Measurements from ENCODE around the gene STAT3. TPM values are rescaled to one million over a fixed set of nuclear protein-coding genes. Genes with fewer than 3 reads are reported as not detected.
A peak's percentile ranks its signal among the peaks of the same experiment; 100 is the strongest.
"Not testable (repeated sequence)": the region's sequence is repeated elsewhere in the genome, so short reads cannot be mapped to it uniquely, and the experiment has no call there.

Gene STAT3
- total RNA-seq, 5 donors from 2014 or later (not counting 1 experiment from before 2014, with no cell fraction given) = 113 to 242 (median 129) TPM

- Mint-ChIP-seq H3K9me3 (no peaks in the 10 kb centered on the region), H3K36me3 (no peaks in the 10 kb centered on the region), H3K4me3 (no peak overlapping the region), H3K4me1 (peaks cover 16 to 18% (median 16%) of the 10 kb centered on the region in 3 donors), H3K27ac (no peak overlapping the region), H3K27me3 (peaks cover 0 to 4% of the 10 kb centered on the region in 2 donors)
- Histone ChIP-seq H3K9me3 (no peaks in the 10 kb centered on the region), H3K27me3 (replicated peaks in 1 of 2; ENCODE audit: control insufficient read depth in 2 of 2, extremely low read depth in 1 of 2, insufficient read depth in 2 of 2, low read length in 1 of 2) (peaks cover 0 to 19% of the 10 kb centered on the region in 2 experiments), H3K36me3 (ENCODE audit: control insufficient read depth in 2 of 2, extremely low read depth in 1 of 2, insufficient read depth in 1 of 2, low read length in 1 of 2) (no peaks in the 10 kb centered on the region), H3K4me3 (ENCODE audit: control insufficient read depth in 1 of 2, extremely low read depth in 1 of 2, low read length in 1 of 2) (no peak overlapping the region), H3K4me1 (ENCODE audit: control insufficient read depth in 1 of 2, extremely low read depth in 1 of 2, insufficient read depth in 2 of 2, low read length in 2 of 2) (peaks cover 14 to 23% of the 10 kb centered on the region in 2 experiments), H3K27ac (ENCODE audit: low read length) (no peak overlapping the region)
- POLR2A ChIA-PET = no interaction called here
- CTCF ChIA-PET = interaction anchor here in 1 of 2 donors (0.6 kb wide), 1 partner anchor 19 kb away, joined by 3 read pairs; no protein-coding TSS in a partner anchor
- ATAC-seq (replicated peaks in 1 of 4) = no peak
- no peak for DNase-seq
- WGBS (ENCODE audit: insufficient coverage) = 100% methylated on average over 1 of the region's 3 CpGs
Measured at GRCh38 chr17:42402117-42402516, 13.9 kb upstream of the STAT3 start.

- H3K36me3 Mint-ChIP-seq; H3K4me3 ChIP-seq (ENCODE audit: control insufficient read depth in 1 of 2, extremely low read depth in 1 of 2, low read length in 1 of 2); H3K9me3 ChIP-seq; DNase-seq; H3K27ac Mint-ChIP-seq; H3K27ac ChIP-seq (ENCODE audit: low read length); ATAC-seq (replicated peaks in 1 of 4); H3K9me3 Mint-ChIP-seq; H3K4me3 Mint-ChIP-seq; H3K27me3 Mint-ChIP-seq; CTCF ChIA-PET; H3K36me3 ChIP-seq (ENCODE audit: control insufficient read depth in 2 of 2, extremely low read depth in 1 of 2, insufficient read depth in 1 of 2, low read length in 1 of 2): not testable (repeated sequence)
- Histone ChIP-seq H3K27me3 (replicated peaks in 1 of 2; ENCODE audit: control insufficient read depth in 2 of 2, extremely low read depth in 1 of 2, insufficient read depth in 2 of 2, low read length in 1 of 2) (peaks cover 0 to 19% of the 10 kb centered on the region in 2 experiments), H3K4me1 (ENCODE audit: control insufficient read depth in 1 of 2, extremely low read depth in 1 of 2, insufficient read depth in 2 of 2, low read length in 2 of 2) (peaks cover 8 to 17% of the 10 kb centered on the region in 2 experiments)
- POLR2A ChIA-PET = interaction anchor here in 1 of 2 donors (0.6 kb wide), 1 partner anchor 58 kb away, joined by 4 read pairs; no protein-coding TSS in a partner anchor
- 83% methylated on average over 4 of the region's 8 CpGs for whole genome bisulfite sequencing (ENCODE audit: insufficient coverage)
- peaks cover 11 to 16% (median 11%) of the 10 kb centered on the region in 3 donors for H3K4me1 Mint-ChIP-seq
Measured at GRCh38 chr17:42400844-42401375, 12.7 kb upstream of the STAT3 start.

- H3K4me1 Mint-ChIP-seq = peaks cover 10 to 16% (median 10%) of the 10 kb centered on the region in 3 donors
- ATAC-seq (replicated peaks in 1 of 4) (peak; percentile 55 to 79 (median 67)), DNase-seq (no peak)
- POLR2A ChIA-PET = interaction anchor here in 1 of 2 donors (0.5 kb wide), 1 partner anchor 58 kb away, joined by 7 read pairs; no protein-coding TSS in a partner anchor
- CTCF ChIA-PET = interaction anchor here in 1 of 2 donors (0.6 to 1.2 kb wide), 3 partner anchors 12 to 117 kb away, joined by 3 to 5 read pairs (median 4); partner anchors contain the start of gene STAT3
- peak overlapping the region in 1 of 3 donors; percentile 28 for H3K4me3 Mint-ChIP-seq
- H3K27ac Mint-ChIP-seq = peak overlapping the region; percentile 11 to 59
- no peaks in the 10 kb centered on the region for H3K9me3 Mint-ChIP-seq
- Histone ChIP-seq H3K9me3 (no peaks in the 10 kb centered on the region), H3K4me3 (ENCODE audit: control insufficient read depth in 1 of 2, extremely low read depth in 1 of 2, low read length in 1 of 2) (no peak overlapping the region), H3K27me3 (replicated peaks in 1 of 2; ENCODE audit: control insufficient read depth in 2 of 2, extremely low read depth in 1 of 2, insufficient read depth in 2 of 2, low read length in 1 of 2) (peaks cover 0 to 17% of the 10 kb centered on the region in 2 experiments), H3K36me3 (ENCODE audit: control insufficient read depth in 2 of 2, extremely low read depth in 1 of 2, insufficient read depth in 1 of 2, low read length in 1 of 2) (no peaks in the 10 kb centered on the region), H3K27ac (ENCODE audit: low read length) (no peak overlapping the region), H3K4me1 (ENCODE audit: control insufficient read depth in 1 of 2, extremely low read depth in 1 of 2, insufficient read depth in 2 of 2, low read length in 2 of 2) (peaks cover 8 to 15% of the 10 kb centered on the region in 2 experiments)
- H3K36me3 Mint-ChIP-seq = no peaks in the 10 kb centered on the region
- peaks cover 0 to 4% of the 10 kb centered on the region in 2 donors for H3K27me3 Mint-ChIP-seq
- 59% methylated on average over 3 of the region's 6 CpGs for WGBS (ENCODE audit: insufficient coverage)
Measured at GRCh38 chr17:42399948-42400843, 12.0 kb upstream of the STAT3 start.

- Histone ChIP-seq H3K36me3 (ENCODE audit: control insufficient read depth in 2 of 2, extremely low read depth in 1 of 2, insufficient read depth in 1 of 2, low read length in 1 of 2) (no peaks in the 10 kb centered on the region), H3K4me1 (ENCODE audit: control insufficient read depth in 1 of 2, extremely low read depth in 1 of 2, insufficient read depth in 2 of 2, low read length in 2 of 2) (peaks cover 8 to 15% of the 10 kb centered on the region in 2 experiments), H3K27ac (ENCODE audit: low read length) (no peak overlapping the region), H3K27me3 (replicated peaks in 1 of 2; ENCODE audit: control insufficient read depth in 2 of 2, extremely low read depth in 1 of 2, insufficient read depth in 2 of 2, low read length in 1 of 2) (peaks cover 0 to 10% of the 10 kb centered on the region in 2 experiments), H3K9me3 (no peaks in the 10 kb centered on the region), H3K4me3 (ENCODE audit: control insufficient read depth in 1 of 2, extremely low read depth in 1 of 2, low read length in 1 of 2) (no peak overlapping the region)
- WGBS (ENCODE audit: insufficient coverage) = no CpG with 5 or more reads among the region's 2 CpGs
- H3K36me3 Mint-ChIP-seq = no peaks in the 10 kb centered on the region
- ChIA-PET POLR2A (interaction anchor here in 1 of 2 donors (0.5 to 0.6 kb wide), 2 partner anchors 120 to 338 kb away, joined by 3 to 4 read pairs; no protein-coding TSS in a partner anchor), CTCF (interaction anchor here in 1 of 2 donors (0.6 kb wide), 2 partner anchors 94 to 544 kb away, joined by 3 read pairs; no protein-coding TSS in a partner anchor)
- H3K4me3 Mint-ChIP-seq = no peak overlapping the region
- ATAC-seq (replicated peaks in 1 of 4) (no peak), DNase-seq (no peak)
- no peaks in the 10 kb centered on the region for H3K9me3 Mint-ChIP-seq
- no peak overlapping the region for H3K27ac Mint-ChIP-seq
- H3K27me3 Mint-ChIP-seq = peaks cover 0 to 4% of the 10 kb centered on the region in 2 donors
- H3K4me1 Mint-ChIP-seq = peaks cover 10 to 16% (median 11%) of the 10 kb centered on the region in 3 donors
Measured at GRCh38 chr17:42399121-42399520, 10.9 kb upstream of the STAT3 start.

- ATAC-seq (replicated peaks in 1 of 4); H3K27me3 Mint-ChIP-seq; H3K9me3 ChIP-seq; H3K36me3 Mint-ChIP-seq; H3K36me3 ChIP-seq (ENCODE audit: control insufficient read depth in 2 of 2, extremely low read depth in 1 of 2, insufficient read depth in 1 of 2, low read length in 1 of 2); H3K27ac ChIP-seq (ENCODE audit: low read length); H3K27ac Mint-ChIP-seq; H3K27me3 ChIP-seq (replicated peaks in 1 of 2; ENCODE audit: control insufficient read depth in 2 of 2, extremely low read depth in 1 of 2, insufficient read depth in 2 of 2, low read length in 1 of 2); H3K4me3 ChIP-seq (ENCODE audit: control insufficient read depth in 1 of 2, extremely low read depth in 1 of 2, low read length in 1 of 2); H3K9me3 Mint-ChIP-seq; CTCF ChIA-PET; POLR2A ChIA-PET; H3K4me3 Mint-ChIP-seq; DNase-seq: not testable (repeated sequence)
- H3K4me1 Mint-ChIP-seq = peaks cover 10 to 17% (median 13%) of the 10 kb centered on the region in 3 donors
- 100% methylated on average over 2 of the region's 8 CpGs for WGBS (ENCODE audit: insufficient coverage)
- H3K4me1 ChIP-seq (ENCODE audit: control insufficient read depth in 1 of 2, extremely low read depth in 1 of 2, insufficient read depth in 2 of 2, low read length in 2 of 2) = peaks cover 6 to 15% of the 10 kb centered on the region in 2 experiments
Measured at GRCh38 chr17:42395601-42396000, 7.4 kb upstream of the STAT3 start.

GRCh38 chr17:42394838-42395237 lies 6.6 kb upstream of the STAT3 start:
- POLR2A ChIA-PET = interaction anchor here in 1 of 2 donors (0.6 kb wide), 1 partner anchor 64 kb away, joined by 4 read pairs; no protein-coding TSS in a partner anchor
- no peak for ATAC-seq (replicated peaks in 1 of 4)
- WGBS (ENCODE audit: insufficient coverage) = 100% methylated on average over 2 of the region's 4 CpGs
- H3K4me1 Mint-ChIP-seq = peaks cover 5 to 17% (median 13%) of the 10 kb centered on the region in 3 donors
- no peak for DNase-seq
- CTCF ChIA-PET = no interaction called here
- no peak overlapping the region for H3K27ac ChIP-seq (ENCODE audit: low read length)
- H3K9me3 Mint-ChIP-seq = no peaks in the 10 kb centered on the region
- no peaks in the 10 kb centered on the region for H3K36me3 Mint-ChIP-seq
- no peak overlapping the region for H3K27ac Mint-ChIP-seq
- no peaks in the 10 kb centered on the region for H3K9me3 ChIP-seq
- no peaks in the 10 kb centered on the region for H3K27me3 Mint-ChIP-seq
- H3K27me3 ChIP-seq (replicated peaks in 1 of 2; ENCODE audit: control insufficient read depth in 2 of 2, extremely low read depth in 1 of 2, insufficient read depth in 2 of 2, low read length in 1 of 2) = no peaks in the 10 kb centered on the region
- peaks cover 2 to 8% of the 10 kb centered on the region in 2 experiments for H3K4me1 ChIP-seq (ENCODE audit: control insufficient read depth in 1 of 2, extremely low read depth in 1 of 2, insufficient read depth in 2 of 2, low read length in 2 of 2)
- no peaks in the 10 kb centered on the region for H3K36me3 ChIP-seq (ENCODE audit: control insufficient read depth in 2 of 2, extremely low read depth in 1 of 2, insufficient read depth in 1 of 2, low read length in 1 of 2)
- no peak overlapping the region for H3K4me3 Mint-ChIP-seq
- no peak overlapping the region for H3K4me3 ChIP-seq (ENCODE audit: control insufficient read depth in 1 of 2, extremely low read depth in 1 of 2, low read length in 1 of 2)

Measured in T-cell (primary cell).